GM12864 (cell line): ENCODE measurements around the gene TGFBR3.

ENCODE experiments used
- DNase-seq: peaks from one replicate; pipeline ENCODE4 v3.0.0-alpha.2; 2011; ENCODE audit warnings: low read depth
- H3K4me3 ChIP-seq: 2 replicates; pipeline ENCODE4 v1.5.1; 2011; ENCODE audit warnings: mild to moderate bottlenecking, low read depth, low read length, control low read depth
- TF ChIP-seq, protein P1 (sequence below): IDR thresholded peaks from 2 replicates; pipeline ENCODE4 v1.5.1; 2011; ENCODE audit warnings: low read depth, mild to moderate bottlenecking, moderate library complexity, low read length, control low read depth, inconsistent platforms; ENCODE audit errors: missing control alignments

Gene TGFBR3

GRCh38 chr1:91725618-91725988 is 160.3 kb downstream of the TGFBR3 start:
- no peak for DNase-seq
- no peak overlapping the region for H3K4me3 ChIP-seq
- TF ChIP-seq, protein P1, sequence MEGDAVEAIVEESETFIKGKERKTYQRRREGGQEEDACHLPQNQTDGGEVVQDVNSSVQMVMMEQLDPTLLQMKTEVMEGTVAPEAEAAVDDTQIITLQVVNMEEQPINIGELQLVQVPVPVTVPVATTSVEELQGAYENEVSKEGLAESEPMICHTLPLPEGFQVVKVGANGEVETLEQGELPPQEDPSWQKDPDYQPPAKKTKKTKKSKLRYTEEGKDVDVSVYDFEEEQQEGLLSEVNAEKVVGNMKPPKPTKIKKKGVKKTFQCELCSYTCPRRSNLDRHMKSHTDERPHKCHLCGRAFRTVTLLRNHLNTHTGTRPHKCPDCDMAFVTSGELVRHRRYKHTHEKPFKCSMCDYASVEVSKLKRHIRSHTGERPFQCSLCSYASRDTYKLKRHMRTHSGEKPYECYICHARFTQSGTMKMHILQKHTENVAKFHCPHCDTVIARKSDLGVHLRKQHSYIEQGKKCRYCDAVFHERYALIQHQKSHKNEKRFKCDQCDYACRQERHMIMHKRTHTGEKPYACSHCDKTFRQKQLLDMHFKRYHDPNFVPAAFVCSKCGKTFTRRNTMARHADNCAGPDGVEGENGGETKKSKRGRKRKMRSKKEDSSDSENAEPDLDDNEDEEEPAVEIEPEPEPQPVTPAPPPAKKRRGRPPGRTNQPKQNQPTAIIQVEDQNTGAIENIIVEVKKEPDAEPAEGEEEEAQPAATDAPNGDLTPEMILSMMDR = no peak

GRCh38 chr1:91724644-91725043 is 161.3 kb downstream of the TGFBR3 start:
- H3K4me3 ChIP-seq = no peak overlapping the region
- TF ChIP-seq, protein P1 = no peak
- no peak for DNase-seq

GRCh38 chr1:91724231-91724630 is 161.7 kb downstream of the TGFBR3 start:
- TF ChIP-seq, protein P1 = no peak
- H3K4me3 ChIP-seq = no peak overlapping the region
- DNase-seq = no peak

GRCh38 chr1:91720044-91720443 is 165.9 kb downstream of the TGFBR3 start:
- DNase-seq = no peak
- TF ChIP-seq, protein P1 = no peak
- H3K4me3 ChIP-seq = no peak overlapping the region

DNA sequence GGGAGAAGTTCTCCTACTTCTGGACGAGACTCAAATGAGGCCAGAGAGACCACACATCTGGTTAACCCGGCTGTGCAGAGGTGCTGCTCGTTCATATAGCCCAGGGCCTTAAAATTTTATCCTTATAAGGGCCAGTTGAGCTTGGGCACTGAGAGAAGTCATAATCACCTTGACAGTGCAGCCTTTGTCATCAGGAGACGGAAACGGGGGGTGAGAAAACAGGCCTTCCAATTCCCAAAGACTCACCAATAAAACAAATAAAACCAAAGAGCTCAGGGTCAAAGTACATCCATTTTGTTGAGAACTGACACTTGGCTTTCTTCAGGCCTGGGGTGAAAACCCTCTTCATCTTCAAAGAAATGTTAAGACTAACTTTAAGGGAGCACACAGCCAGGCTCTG is 167.1 kb downstream of the TGFBR3 start:
- TF ChIP-seq, protein P1 = no peak
- H3K4me3 ChIP-seq = no peak overlapping the region
- no peak for DNase-seq

DNA sequence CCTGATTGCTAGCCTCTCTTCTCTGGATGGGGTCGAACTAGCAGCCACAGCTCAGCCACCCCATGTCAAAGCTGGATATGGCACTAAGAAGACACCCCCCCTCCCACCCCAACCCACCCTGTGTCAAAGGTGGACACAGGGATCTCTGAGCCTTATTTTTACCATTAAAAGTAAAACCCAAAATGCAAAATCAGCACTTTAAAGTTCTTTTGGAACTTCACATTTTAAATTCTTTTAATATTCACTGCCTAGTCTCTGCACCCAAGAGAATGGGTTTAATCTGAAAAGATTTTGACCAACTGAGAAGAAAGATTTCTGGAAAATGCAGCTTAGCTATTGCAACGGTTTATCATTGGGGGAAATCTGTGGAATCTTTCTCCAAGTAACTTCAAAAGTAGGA is 167.6 kb downstream of the TGFBR3 start:
- DNase-seq = no peak
- H3K4me3 ChIP-seq = no peak overlapping the region
- TF ChIP-seq, protein P1 = no peak

DNA sequence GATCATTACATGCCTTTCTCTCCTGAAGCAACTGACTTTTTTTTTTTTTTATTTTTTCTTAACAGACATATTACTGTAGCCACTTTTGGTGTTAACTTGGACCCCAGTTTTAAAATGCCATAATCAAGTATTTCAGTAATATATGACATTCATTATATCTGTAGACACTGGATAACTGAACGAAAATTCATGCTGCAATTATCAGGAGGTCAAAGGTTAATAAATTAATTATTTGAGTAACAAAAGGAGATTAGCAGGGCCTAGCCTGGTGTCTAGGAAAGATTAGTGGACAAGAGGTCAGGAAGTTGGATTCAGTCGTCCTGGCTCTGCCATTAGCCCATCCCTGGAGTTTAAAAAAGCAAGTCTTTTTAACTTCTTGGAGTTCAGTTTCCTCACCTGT is 168.1 kb downstream of the TGFBR3 start:
- no peak for DNase-seq

More for the DNA sequence above, 168.1 kb downstream of the TGFBR3 start:
- no peak overlapping the region for H3K4me3 ChIP-seq
- TF ChIP-seq, protein P1 = no peak
